Measurements from ENCODE around the gene DDX39B. TPM values are rescaled to one million over a fixed set of nuclear protein-coding genes. Genes with fewer than 3 reads are reported as not detected.

Gene DDX39B
- total and polyA plus RNA-seq, 2 of the 8 experiments (the other 6 are each of a cell fraction or from before 2014, with no cell fraction given) = 780 to 1,164 TPM

GRCh38 chr6:31579546-31580437 lies 38.0 kb upstream of the DDX39B start:
- no peak overlapping the region for H3K4ac ChIP-seq (replicated peaks; ENCODE audit: insufficient read length, low read depth, low read length)
- peak overlapping the region; percentile 31; the same call in 1 of the 2 replicates for H2BK15ac ChIP-seq (ENCODE audit: low read length)
- H3K4me2 ChIP-seq (ENCODE audit: insufficient read depth in 1 of 2, low read depth in 2 of 2, low read length in 2 of 2) = peak overlapping the region; percentile 62 to 84
- no peak overlapping the region for H4K91ac ChIP-seq (replicated peaks; ENCODE audit: insufficient read length, low read length)
- no peak overlapping the region for H3K14ac ChIP-seq (ENCODE audit: insufficient read length)
- H2BK12ac ChIP-seq (ENCODE audit: low read depth, low read length) = peak overlapping the region; percentile 75; the same call in 1 of the 2 replicates
- H3K56ac ChIP-seq (replicated peaks; ENCODE audit: insufficient read length, low read depth, low read length) = no peak overlapping the region
- no peak overlapping the region for H3K27ac ChIP-seq (ENCODE audit: low read depth, low read length)
- no peaks in the 10 kb centered on the region for H3K36me3 ChIP-seq (ENCODE audit: control insufficient read depth in 2 of 4, insufficient read depth in 4 of 4, low read length in 3 of 4)
- peak overlapping the region in 2 of 4 experiments; percentile 54 to 82; a peak in 3 of 8 replicates for H3K4me3 ChIP-seq (ENCODE audit: extremely low read depth in 1 of 4, insufficient read depth in 2 of 4, low read depth in 3 of 4, low read length in 4 of 4)
- H3K27me3 ChIP-seq (replicated peaks in 1 of 4; ENCODE audit: control insufficient read depth in 3 of 4, extremely low read depth in 1 of 4, insufficient read depth in 3 of 4, low read length in 3 of 4) = peaks cover 0 to 8% (median 7%) of the 10 kb centered on the region in 4 experiments; a peak in 5 of 7 replicates
- H2BK5ac ChIP-seq (ENCODE audit: low read depth, low read length) = no peak overlapping the region
- no peak overlapping the region for H2BK120ac ChIP-seq (replicated peaks; ENCODE audit: low read depth, low read length)
- no peak overlapping the region for H3K23ac ChIP-seq (ENCODE audit: insufficient read length)
- no peaks in the 10 kb centered on the region for H3K9me3 ChIP-seq (ENCODE audit: insufficient read depth in 2 of 2, low read depth in 1 of 2, low read length in 1 of 2)
- CTCF ChIA-PET (ENCODE audit: partially characterized antibody) = interaction anchor here (0.6 to 19.2 kb wide), 16 partner anchors 11 to 280 kb away, joined by 3 to 640 read pairs (median 6); partner anchors contain the start of genes ATP6V1G2, DDX39B, LST1 and LTB
- no peak overlapping the region for H4K5ac ChIP-seq (ENCODE audit: insufficient read length, low read depth, low read length)
- H2AK5ac ChIP-seq (ENCODE audit: low read depth, low read length) = no peak overlapping the region
- no peak overlapping the region for H4K8ac ChIP-seq (ENCODE audit: extremely low read depth, insufficient read depth, low read length)
- H3K18ac ChIP-seq (ENCODE audit: extremely low read depth, low read length) = no peak overlapping the region
- no peak overlapping the region for H2BK20ac ChIP-seq (ENCODE audit: low read length)
- H3K9ac ChIP-seq (replicated peaks in 1 of 4; ENCODE audit: extremely low read depth in 1 of 4, low read depth in 3 of 4, low read length in 3 of 4) = no peak overlapping the region
- no peaks in the 10 kb centered on the region for H3K79me1 ChIP-seq (ENCODE audit: low read depth, low read length)
- H2AFZ ChIP-seq (ENCODE audit: low read length) = no peak overlapping the region
- POLR2A ChIA-PET (ENCODE audit: partially characterized antibody) = interaction anchor here (0.7 to 12.2 kb wide), 15 partner anchors 9 to 138 kb away, joined by 3 to 110 read pairs (median 5); partner anchors contain the start of genes ATP6V1G2, C6orf47, DDX39B and NFKBIL1
- peaks cover 9% of the 10 kb centered on the region; the same call in 1 of the 2 replicates for H3K23me2 ChIP-seq (ENCODE audit: low read depth, low read length)
- WGBS, 2 experiments (ENCODE audit: extremely low coverage in 1 of 2, insufficient coverage in 1 of 2, insufficient read length in 1 of 2, insufficient replicate concordance in 2 of 2, low coverage in 1 of 2, low lambda C conversion rate in 2 of 2, missing lambda C conversion rate in 1 of 2) = 86% methylated on average over 8 of the region's 8 CpGs; no CpG with 5 or more reads in 1 of the 2 experiments
- no peaks in the 10 kb centered on the region for H3K79me2 ChIP-seq (ENCODE audit: control insufficient read depth in 1 of 2, insufficient read depth in 2 of 2, low read length in 2 of 2)
- FAIRE-seq (no peak), DNase-seq (ENCODE audit: low read depth in 1 of 2, low spot score in 2 of 2) (no peak)
- no peaks in the 10 kb centered on the region for H4K20me1 ChIP-seq (replicated peaks in 1 of 2; ENCODE audit: control insufficient read depth in 1 of 2, insufficient read depth in 2 of 2, low read length in 2 of 2)
- peaks cover 0 to 6% (median 6%) of the 10 kb centered on the region in 4 experiments; a peak in 6 of 7 replicates for H3K4me1 ChIP-seq (replicated peaks in 1 of 4; ENCODE audit: control insufficient read depth in 3 of 4, insufficient read depth in 4 of 4, low read length in 3 of 4)
- TF ChIP-seq RBBP5 (IDR thresholded peaks at IDR 0.05; ENCODE audit: borderline replicate concordance, low read depth, low read length) (no peak), EP300 (IDR thresholded peaks at IDR 0.05; ENCODE audit: borderline replicate concordance in 1 of 2, low read depth in 2 of 2, low read length in 2 of 2) (no peak), RXRA (IDR thresholded peaks at IDR 0.05; ENCODE audit: insufficient read depth, low read depth, low read length) (no peak), CHD1 (IDR thresholded peaks at IDR 0.05; ENCODE audit: low read depth, low read length) (no peak), SP2 (IDR thresholded peaks at IDR 0.05; ENCODE audit: low read length) (no peak), CTCF (IDR thresholded peaks at IDR 0.05; ENCODE audit: control extremely low read depth in 1 of 3, insufficient read depth in 1 of 3, low read depth in 1 of 3, low read length in 3 of 3) (no peak), KDM4A (IDR thresholded peaks at IDR 0.05; ENCODE audit: low read depth, low read length, severe bottlenecking) (no peak), KDM5A (IDR thresholded peaks at IDR 0.05; ENCODE audit: low read length) (no peak)

All from H1 (cell line).